NCI-H187 treated with DMSO at 0.1 percent for 48 hours (cell line): ENCODE measurements around the gene COL13A1.

ENCODE experiments used
- DNase-seq: peaks from one replicate; lab custom pipeline; 2025; lab: John Stamatoyannopoulos, UW

COL13A1 gene

GRCh38 chr10:69965086-69965485, 163.4 kb downstream of the COL13A1 start:
- DNase-seq = no peak

DNA sequence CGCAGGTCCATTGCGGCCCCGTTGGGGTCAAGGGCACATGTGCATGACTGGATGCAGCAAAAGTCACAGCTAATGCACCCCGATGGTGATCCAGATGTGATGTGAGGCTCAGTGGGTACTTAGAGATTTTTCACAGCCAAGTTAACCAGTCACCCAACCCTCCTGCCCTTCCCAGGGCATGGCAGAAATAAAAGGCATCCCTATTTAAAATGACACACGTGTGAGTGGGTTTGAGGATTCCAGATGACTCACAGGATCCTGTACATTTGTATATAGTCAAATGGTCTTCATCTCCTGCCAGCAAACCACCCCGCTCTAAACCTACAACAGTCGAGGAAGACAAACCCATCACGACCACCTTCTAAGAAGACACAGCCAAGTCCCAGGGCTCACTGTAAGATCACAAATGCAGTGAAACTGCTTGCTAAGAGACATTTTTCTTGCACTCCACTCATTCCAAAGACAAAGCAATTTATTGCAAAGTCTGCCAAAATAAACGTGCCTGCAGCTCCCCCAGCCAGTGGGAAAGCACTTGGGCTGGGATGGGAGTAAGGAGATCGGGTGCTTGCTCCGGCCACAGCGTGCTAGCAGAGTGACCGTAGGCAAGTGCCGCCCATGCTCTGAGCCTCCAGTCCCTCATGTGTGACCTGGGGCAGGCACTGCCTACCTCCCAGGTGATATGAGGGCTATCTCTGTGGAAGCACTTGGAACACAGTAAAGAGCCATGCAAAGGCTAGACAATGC, 164.4 kb downstream of the COL13A1 start:
- no peak for DNase-seq

GRCh38 chr10:69968830-69969229, 167.1 kb downstream of the COL13A1 start:
- no peak for DNase-seq

DNA sequence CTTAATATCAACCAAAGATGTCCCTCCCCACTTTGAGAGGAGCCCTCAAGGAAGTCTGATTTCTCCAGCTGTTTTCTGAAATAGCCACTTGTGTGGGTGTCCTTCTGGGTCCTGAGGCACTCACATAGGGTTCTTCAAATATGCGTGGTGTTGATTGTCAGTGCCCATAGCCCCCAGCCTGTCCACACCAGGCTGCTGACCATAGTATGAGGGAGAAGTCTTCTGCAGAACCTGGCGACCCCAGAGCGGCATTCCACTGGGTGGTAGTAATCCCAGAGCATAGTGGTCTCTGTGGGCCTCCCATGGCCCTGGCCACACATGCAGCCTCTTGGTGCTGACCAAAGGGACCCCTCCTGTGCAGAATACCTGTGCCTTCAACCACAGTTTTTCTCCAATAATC, 168.3 kb downstream of the COL13A1 start:
- DNase-seq = no peak

GRCh38 chr10:69972981-69973397, 171.3 kb downstream of the COL13A1 start:
- no peak for DNase-seq

GRCh38 chr10:69973678-69974077, 172.0 kb downstream of the COL13A1 start:
- no peak for DNase-seq

DNA sequence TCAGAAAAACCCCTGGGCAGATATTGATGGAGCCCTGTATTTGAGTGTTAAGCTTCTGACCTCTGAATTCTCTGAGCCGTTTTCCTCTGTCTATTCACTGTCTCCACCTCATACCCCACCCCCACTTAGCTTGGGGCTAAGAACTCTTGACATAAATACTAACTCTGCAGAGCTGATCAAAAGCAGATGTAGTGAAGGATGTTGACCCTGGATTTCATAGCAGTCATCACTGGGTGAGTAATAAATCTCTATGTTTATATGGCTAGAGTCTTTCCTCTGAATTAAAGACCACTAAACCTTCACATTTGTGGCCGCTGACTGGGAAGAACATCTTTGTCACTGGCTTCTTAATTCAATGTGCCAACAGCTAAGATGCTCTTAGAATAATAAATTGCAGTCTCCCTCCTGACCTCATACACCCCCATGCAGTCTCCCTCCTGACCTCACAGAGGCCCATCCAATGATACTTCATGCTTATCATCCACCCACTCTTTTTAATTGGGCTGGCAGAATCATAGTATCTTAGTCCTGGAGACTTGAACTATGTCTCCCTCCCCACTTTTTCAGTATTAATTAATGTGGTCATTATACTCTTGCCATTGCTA, 172.9 kb downstream of the COL13A1 start:
- DNase-seq = no peak

DNA sequence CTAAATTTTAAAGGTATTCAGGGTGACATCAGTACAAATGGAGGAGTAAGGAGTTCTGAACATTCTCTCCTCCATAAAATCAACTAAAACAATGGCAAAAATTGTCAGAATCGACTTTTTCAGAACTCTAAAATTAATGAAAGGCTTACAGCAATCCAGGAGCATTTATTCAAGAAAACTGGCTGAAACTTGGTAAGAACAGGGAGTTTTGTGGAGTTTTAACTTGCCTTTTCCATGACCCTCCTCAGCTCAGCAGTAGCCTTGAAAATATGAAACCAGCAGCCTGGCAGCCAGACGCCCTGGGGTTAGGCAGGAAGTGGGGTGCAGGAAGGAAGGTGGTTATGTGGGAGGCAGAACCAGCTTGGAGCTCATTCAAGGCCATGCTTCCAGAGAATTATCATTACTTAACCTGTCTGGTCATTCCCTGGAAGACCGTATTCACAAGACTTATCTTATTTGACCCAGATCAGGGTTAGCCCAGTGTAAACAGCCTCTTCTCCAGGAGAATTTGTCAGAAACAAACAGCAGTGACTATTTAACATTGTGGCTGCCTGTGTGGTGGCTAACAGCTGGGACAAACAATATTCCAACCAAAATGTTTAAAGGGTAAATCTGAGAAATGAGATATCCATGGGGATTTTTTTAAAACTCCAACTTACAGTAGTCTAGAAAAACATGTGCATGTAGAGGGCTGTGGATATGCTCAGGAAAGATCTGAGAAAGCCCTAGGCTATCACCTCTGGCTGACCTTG, 175.3 kb downstream of the COL13A1 start:
- DNase-seq = no peak

DNA sequence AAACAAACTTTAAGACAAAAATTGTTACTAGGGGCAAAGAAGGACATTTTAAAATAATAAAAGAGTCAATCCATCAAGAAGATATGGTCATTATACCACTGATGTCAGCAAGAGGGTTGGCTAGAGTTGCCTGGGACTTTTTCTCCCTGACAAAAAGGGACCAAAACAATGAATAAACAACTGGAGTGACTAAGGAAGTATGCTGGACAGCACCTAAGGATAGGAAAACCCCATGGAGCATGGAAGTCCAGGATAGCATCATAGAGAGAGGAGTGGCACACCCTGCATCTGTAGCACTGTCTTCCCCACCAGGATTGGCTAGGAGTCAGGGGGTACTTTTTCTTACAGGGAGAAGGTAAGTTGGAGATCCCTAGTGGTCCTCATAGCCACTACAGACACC, 177.5 kb downstream of the COL13A1 start:
- no peak for DNase-seq

DNA sequence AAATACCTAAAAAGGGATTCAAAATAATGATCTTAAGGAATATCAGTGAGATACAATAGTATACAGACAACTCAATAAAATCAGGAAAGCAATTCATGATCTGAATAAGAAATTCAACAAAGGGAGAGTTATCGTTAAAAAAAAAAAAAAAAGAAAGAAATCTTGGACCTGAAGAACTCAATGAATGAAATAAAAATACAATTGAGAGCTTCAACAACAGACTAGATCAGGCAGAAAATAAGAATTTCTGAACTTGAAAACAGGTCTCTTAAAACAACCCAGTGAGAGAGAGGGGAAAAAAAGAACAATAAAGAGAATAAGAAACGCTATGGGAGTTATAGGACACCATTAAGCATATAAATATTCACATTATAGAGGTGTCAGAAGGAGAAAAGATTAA, 179.0 kb downstream of the COL13A1 start:
- no peak for DNase-seq

DNA sequence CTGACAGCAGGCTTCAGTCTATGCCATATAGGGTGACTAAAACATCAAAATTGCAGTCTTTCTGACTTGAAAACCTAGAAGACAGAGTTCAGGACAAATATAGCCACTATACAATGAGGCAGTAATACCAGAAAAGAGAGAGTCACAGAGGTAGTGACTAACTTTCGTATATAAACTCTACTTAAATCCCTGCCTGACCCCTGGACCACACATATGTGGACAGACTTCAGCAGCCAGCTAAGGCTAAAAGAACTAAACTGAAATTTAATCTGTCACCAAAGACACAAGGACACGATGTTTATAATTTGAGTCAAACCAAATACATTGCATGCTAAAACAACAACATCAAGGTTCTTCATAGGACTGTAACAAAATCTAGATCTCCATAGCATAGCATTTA, 186.4 kb downstream of the COL13A1 start:
- DNase-seq = no peak

DNA sequence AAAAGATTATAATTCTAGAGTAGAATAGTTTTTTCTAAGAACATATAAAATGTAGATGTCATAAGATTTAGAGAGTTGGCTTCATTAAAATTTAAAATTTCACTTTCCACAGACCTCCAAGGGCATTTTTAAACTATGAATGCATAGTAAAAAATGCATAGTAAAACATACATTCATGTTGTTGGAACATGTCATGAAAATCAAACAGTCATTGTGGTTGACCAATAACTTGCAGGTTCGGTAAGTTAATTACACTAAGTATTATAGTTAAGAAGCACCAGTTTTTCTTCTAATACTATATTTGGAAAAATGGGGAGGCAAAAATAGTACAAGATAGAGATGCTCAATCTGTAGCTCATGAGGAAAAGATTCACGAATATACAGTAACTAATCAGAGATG, 189.4 kb downstream of the COL13A1 start:
- no peak for DNase-seq

DNA sequence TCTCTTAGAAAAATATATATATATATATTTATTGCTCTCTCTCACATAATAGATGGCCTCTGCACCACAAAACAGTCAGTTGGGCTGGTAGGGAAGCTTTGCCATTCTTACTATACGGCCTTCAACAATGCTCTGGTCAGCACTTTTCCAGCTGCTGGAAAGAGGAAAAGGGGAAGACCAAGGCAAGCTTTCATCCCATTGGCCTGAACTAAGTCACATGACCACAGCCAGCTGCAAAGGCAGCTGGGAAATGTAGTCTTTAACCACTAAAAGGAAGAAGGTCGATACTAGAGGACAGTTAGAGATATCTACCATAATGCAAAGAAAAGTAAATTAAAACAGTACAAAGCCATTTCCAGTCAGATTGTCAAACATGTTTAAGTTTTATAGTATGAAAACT, 192.6 kb downstream of the COL13A1 start:
- DNase-seq = no peak

DNA sequence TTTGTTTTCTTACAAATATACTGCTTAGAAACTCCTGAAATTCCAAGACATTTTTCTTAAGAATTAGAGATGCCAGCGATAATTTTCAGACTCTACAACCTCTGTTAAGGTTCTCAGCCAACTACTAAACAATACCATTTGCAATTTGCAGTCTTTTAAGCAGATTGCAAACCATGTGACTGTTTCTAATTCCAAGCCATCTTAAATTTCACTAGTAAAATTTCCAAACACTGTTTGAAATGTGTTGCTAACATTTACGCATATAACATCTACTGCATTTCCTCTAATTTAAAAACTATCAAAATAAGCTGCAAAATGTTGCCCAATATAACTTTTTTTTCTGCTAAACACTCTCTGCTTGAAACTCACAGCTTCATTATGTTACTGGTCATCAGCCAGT, 194.9 kb downstream of the COL13A1 start:
- no peak for DNase-seq

- DNase-seq = no peak
Observed at GRCh38 chr10:70000262-70000661, 198.6 kb downstream of the COL13A1 start.

- DNase-seq = no peak
Observed at GRCh38 chr10:70007116-70007820, 205.6 kb downstream of the COL13A1 start.
